ENCODE data around the gene JAZF1.

- TF ChIP-seq POLR2AphosphoS5 (IDR thresholded peaks at IDR 0.05; ENCODE audit: low read depth) (no peak), CTCF (IDR thresholded peaks at IDR 0.05; ENCODE audit: insufficient read depth, low read length) (no peak)
- TF ChIP-seq, protein P1, sequence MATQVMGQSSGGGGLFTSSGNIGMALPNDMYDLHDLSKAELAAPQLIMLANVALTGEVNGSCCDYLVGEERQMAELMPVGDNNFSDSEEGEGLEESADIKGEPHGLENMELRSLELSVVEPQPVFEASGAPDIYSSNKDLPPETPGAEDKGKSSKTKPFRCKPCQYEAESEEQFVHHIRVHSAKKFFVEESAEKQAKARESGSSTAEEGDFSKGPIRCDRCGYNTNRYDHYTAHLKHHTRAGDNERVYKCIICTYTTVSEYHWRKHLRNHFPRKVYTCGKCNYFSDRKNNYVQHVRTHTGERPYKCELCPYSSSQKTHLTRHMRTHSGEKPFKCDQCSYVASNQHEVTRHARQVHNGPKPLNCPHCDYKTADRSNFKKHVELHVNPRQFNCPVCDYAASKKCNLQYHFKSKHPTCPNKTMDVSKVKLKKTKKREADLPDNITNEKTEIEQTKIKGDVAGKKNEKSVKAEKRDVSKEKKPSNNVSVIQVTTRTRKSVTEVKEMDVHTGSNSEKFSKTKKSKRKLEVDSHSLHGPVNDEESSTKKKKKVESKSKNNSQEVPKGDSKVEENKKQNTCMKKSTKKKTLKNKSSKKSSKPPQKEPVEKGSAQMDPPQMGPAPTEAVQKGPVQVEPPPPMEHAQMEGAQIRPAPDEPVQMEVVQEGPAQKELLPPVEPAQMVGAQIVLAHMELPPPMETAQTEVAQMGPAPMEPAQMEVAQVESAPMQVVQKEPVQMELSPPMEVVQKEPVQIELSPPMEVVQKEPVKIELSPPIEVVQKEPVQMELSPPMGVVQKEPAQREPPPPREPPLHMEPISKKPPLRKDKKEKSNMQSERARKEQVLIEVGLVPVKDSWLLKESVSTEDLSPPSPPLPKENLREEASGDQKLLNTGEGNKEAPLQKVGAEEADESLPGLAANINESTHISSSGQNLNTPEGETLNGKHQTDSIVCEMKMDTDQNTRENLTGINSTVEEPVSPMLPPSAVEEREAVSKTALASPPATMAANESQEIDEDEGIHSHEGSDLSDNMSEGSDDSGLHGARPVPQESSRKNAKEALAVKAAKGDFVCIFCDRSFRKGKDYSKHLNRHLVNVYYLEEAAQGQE (IDR thresholded peaks at IDR 0.05; ENCODE audit: insufficient replicate concordance, low read depth): no peak
These were observed 341.5 kb downstream of the JAZF1 start for GRCh38 chr7:27839099-27839498.

Measured in HL-60 (cell line).